Measurements from ENCODE around the gene NXPE4.

DNA sequence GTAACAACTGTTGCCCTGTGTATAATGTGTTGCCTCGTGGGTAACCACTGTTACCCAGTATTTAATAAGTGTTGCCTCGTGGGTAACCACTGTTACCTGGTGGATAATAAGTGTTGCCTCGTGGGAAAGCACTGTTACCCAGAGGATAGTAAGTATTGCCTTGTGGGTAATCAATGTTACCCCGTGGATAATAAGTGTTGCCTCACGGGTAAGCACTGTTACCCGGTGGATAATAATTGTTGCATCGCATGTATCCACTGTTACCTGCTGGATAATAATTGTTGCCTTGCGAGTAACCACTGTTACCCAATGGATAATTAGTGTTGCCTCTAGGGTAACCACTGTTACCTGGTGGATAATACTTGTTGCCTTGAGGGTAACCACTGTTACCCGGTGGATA lies 17.1 kb upstream of the NXPE4 start:
- no peak for TF ChIP-seq CTCF (IDR thresholded peaks at IDR 0.05; ENCODE audit: control extremely low read depth in 1 of 3, insufficient read depth in 1 of 3, low read depth in 1 of 3, low read length in 3 of 3)
- no peak for TF ChIP-seq YY1 (IDR thresholded peaks at IDR 0.05; ENCODE audit: low read depth, low read length)
- no peak for TF ChIP-seq USF2 (IDR thresholded peaks at IDR 0.05; ENCODE audit: low read length)
- no peak for TF ChIP-seq SP1 (IDR thresholded peaks at IDR 0.05; ENCODE audit: low read depth, low read length)
- TF ChIP-seq POLR2A (IDR thresholded peaks at IDR 0.05; ENCODE audit: control extremely low read depth in 1 of 2, low read depth in 2 of 2, low read length in 2 of 2): no peak
- no peak for TF ChIP-seq SP2 (IDR thresholded peaks at IDR 0.05; ENCODE audit: low read length)

Measured in H1 (cell line).